ENCODE measurements around the gene PLCB1.

Gene PLCB1

DNA sequence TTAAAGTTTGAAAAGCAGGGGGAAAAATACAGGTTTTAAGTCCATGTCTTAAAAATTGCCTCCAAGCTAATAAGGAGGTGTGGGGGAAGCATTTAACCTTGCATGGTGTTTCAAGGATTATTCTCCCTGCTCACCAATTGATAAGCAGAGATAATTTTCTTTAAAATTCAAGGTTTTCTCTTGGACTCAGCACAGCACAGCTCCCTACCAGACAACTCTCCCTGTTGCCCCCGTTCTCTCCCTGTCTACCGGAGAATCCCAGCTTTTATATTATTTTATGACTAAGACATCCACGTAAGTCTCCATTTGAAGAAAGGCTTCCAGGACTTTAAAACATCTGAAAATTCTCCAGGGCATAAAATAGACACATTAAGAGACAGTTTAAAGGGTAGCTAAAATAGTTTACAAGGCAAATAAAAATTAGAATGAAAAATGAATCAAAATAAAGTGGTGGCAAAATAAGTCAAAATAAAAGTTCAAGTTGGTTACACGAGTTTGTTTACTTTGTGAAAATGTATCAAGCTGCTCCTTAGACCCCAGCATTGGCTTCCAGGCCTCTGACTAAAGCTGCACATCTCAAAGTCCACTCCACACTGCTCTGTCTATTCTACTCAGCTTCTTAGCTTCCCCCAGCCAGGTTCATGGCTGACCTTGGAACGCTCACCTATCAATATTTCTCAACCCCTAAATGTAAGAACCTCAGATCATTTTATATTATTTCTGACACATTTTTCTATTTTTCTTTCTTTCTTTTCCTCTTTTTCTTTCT lies 748.2 kb downstream of the PLCB1 start:
- no peak for TF ChIP-seq GATA2 (IDR thresholded peaks at IDR 0.05; ENCODE audit: low read depth, low read length)
- no peak for TF ChIP-seq GATA3 (IDR thresholded peaks at IDR 0.05; ENCODE audit: low read depth, low read length)

- no peak for TF ChIP-seq GATA3 (IDR thresholded peaks at IDR 0.05; ENCODE audit: low read depth, low read length)
- TF ChIP-seq GATA2 (IDR thresholded peaks at IDR 0.05; ENCODE audit: low read depth, low read length): no peak
These were observed 759.0 kb downstream of the PLCB1 start for GRCh38 chr20:8891039-8891438.

DNA sequence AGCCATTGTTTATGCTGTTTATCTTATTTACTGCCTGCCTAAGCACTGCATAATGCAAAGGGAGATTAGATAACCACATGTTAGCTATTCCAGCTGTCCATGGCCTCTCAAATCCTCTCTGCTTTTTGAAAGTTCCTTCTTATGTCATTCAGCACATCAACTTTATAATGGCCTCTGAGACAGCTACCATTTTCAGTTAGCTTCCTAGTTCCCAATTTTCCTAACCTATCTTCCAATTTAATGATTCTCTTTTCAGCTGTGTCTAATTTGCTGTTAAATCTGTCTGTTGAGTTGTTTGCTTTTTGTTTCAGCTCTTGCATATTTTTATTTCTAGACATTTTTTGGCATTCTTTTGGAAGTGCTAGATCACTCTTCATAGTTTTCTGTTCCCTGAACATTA lies 763.4 kb downstream of the PLCB1 start:
- TF ChIP-seq GATA2 (IDR thresholded peaks at IDR 0.05; ENCODE audit: low read depth, low read length): no peak
- no peak for TF ChIP-seq GATA3 (IDR thresholded peaks at IDR 0.05; ENCODE audit: low read depth, low read length)

DNA sequence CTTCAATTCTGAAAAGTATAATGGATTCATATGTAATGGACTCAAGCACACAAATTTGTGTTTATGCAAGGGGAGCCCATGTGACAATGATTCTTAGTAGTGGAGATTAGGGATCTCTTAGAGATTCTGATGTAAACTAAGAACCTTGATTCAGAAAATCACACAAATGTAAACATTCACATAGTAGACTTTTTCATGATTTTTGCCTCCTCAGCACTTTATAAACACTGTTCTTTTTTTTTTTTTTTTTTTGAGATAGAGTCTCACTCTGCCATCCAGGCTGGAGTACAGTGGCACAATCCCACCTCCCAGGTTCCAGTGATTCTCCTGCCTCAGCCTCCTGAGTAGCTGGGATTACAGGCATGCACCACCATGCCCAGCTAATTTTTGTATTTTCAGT lies 766.8 kb downstream of the PLCB1 start:
- TF ChIP-seq GATA3 (IDR thresholded peaks at IDR 0.05; ENCODE audit: low read depth, low read length): no peak
- no peak for TF ChIP-seq GATA2 (IDR thresholded peaks at IDR 0.05; ENCODE audit: low read depth, low read length)

DNA sequence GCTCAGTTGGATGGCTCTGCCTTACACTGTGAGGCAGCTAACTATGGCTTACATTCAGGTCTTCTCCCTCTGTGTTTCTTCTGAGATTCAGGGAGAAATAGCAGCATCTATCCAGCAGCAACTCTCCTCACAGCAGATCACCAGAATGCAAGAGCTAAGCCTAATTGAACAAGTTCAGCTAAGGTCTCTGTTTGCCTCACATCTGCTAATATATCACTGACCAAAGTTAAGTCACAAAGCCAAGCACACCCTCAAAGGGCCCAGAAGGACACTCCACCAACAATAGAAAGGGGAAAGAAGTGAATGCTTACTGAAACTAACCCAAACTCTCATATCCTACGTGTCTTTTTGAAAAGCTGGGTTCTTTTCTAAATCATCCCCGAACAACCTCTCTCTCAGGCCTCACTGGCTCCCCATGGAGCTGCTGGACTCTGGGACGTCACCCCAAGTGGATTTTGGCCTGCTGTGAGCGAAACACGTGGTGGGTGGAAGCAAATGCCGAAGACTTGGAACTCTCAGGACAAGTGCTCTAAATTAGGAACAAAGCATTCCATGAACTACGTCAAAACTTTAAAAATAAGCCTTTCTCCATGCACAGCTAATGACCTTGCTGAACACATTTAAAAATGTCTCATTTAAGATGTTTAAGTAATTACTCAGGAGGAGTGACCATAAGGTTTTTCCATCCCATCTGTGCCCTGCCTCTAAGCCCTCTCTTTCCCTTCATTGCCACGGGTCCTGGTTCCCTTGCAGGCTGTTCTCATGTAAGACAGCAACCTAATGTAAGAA lies 769.4 kb downstream of the PLCB1 start:
- no peak for TF ChIP-seq GATA2 (IDR thresholded peaks at IDR 0.05; ENCODE audit: low read depth, low read length)
- TF ChIP-seq GATA3 (IDR thresholded peaks at IDR 0.05; ENCODE audit: low read depth, low read length): no peak

DNA sequence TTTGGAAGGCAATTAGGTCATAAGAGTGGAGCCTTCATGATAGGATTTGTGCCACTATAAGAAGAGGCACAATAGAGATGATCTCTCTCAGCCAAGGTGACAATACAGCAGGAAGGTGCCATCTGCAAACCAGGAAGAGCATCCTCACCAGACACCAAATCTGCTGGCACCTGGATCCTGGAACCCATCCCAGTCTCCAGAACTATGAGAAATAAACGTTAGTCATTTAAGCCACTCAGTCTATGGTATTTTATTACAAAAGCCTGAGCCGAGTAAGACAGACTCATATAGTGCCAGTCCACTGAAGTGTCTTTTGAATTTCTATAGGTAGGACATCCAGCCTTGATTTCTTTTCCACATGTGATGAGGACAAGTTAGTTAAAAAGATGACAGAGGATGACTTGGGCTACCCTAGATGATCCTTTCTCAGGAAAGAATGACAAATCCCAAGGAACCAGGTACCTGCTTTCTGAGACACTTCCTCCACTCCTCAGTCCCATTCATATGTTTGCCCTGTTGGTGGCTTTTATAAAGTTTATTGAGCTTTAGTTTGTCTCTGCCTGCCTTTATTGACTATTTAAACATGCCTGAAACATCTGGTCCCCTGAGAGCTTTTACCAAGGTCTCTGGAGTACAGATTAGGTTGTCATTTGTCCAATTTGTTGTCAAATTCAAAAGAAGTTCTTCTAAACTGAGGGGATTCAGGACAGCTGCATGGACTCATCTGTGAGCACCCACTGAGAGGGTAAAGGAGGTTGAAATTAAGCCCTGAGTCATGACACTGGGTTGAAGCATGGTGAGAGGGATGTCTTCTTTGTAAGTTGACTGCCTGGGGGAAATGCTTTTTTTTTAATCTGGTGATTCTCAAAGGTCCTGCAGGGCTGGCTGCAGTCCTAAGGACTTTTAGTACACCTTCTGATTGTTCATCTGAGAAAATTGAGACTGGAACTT lies 771.9 kb downstream of the PLCB1 start:
- TF ChIP-seq GATA3 (IDR thresholded peaks at IDR 0.05; ENCODE audit: low read depth, low read length) (no peak), GATA2 (IDR thresholded peaks at IDR 0.05; ENCODE audit: low read depth, low read length) (no peak)

DNA sequence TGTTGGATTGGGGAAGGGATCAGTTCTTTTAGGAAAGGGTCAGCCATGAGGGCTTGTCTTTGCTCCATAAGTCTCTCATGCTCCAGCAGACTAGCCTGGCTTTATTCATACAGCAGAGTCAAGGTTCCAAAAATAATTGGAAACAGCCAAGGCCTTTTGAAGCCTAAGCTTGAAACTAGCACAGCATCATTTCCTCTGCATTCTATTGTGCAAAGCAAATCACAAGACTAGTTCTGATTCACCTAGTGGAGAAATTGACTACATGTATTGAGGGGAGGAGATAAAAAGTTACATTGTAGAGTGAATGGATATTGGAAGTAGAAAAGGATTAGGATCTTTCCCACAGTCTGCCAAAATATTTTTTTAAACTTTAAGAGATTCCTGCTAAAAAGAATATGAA lies 777.5 kb downstream of the PLCB1 start:
- TF ChIP-seq GATA3 (IDR thresholded peaks at IDR 0.05; ENCODE audit: low read depth, low read length): no peak
- no peak for TF ChIP-seq GATA2 (IDR thresholded peaks at IDR 0.05; ENCODE audit: low read depth, low read length)

- TF ChIP-seq GATA3 (IDR thresholded peaks at IDR 0.05; ENCODE audit: low read depth, low read length): no peak
- TF ChIP-seq GATA2 (IDR thresholded peaks at IDR 0.05; ENCODE audit: low read depth, low read length): no peak
These were observed 780.0 kb downstream of the PLCB1 start for GRCh38 chr20:8912096-8912495.

GRCh38 chr20:8912731-8913130 lies 780.7 kb downstream of the PLCB1 start:
- TF ChIP-seq GATA2 (IDR thresholded peaks at IDR 0.05; ENCODE audit: low read depth, low read length) (no peak), GATA3 (IDR thresholded peaks at IDR 0.05; ENCODE audit: low read depth, low read length) (no peak)

DNA sequence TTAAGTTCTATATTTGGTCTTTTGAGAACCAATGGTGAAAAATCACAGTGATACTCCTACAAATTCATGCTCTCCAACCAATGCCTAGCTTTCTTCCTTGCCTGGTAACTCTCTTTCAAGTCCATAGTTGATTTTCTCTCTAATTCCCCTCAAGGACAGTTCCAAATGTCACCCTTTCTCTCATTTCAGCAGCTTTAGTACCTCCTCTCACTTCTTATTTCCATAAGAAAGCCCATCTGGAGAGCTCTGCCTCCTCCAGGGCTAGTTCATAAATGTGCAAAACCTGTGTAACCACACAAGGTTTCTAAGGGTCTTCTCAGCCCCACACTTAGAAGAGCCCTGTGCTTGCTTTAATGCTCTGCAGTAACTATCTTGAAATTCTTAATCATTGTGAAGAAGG lies 781.4 kb downstream of the PLCB1 start:
- TF ChIP-seq GATA2 (IDR thresholded peaks at IDR 0.05; ENCODE audit: low read depth, low read length) (no peak), GATA3 (IDR thresholded peaks at IDR 0.05; ENCODE audit: low read depth, low read length) (no peak)

GRCh38 chr20:8914421-8914820 lies 782.4 kb downstream of the PLCB1 start:
- no peak for TF ChIP-seq GATA3 (IDR thresholded peaks at IDR 0.05; ENCODE audit: low read depth, low read length)
- TF ChIP-seq GATA2 (IDR thresholded peaks at IDR 0.05; ENCODE audit: low read depth, low read length): no peak

- no peak for TF ChIP-seq GATA3 (IDR thresholded peaks at IDR 0.05; ENCODE audit: low read depth, low read length)
- TF ChIP-seq GATA2 (IDR thresholded peaks at IDR 0.05; ENCODE audit: low read depth, low read length): no peak
These were observed 785.0 kb downstream of the PLCB1 start for GRCh38 chr20:8917084-8917483.

DNA sequence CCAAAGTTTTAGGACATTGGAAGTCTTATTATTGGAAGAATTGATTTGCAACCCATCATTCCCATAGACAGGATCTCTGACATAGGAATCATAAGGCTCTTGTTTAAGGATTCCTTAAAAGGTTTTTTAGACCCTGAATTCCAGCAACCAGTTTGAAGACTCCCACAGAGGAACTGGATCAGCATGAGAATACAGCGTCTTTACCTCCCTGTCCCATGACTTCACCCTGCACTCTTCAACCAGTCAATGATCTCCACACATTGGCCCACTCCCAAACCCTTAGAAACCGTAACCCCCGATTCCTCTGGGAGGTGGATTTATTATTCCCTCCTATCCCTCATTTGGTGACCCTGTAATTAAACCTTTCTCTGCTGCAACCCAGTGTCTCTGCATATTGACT lies 786.1 kb downstream of the PLCB1 start:
- TF ChIP-seq GATA3 (IDR thresholded peaks at IDR 0.05; ENCODE audit: low read depth, low read length): no peak

GRCh38 chr20:8924539-8924938 lies 792.5 kb downstream of the PLCB1 start:
- TF ChIP-seq GATA3 (IDR thresholded peaks at IDR 0.05; ENCODE audit: low read depth, low read length) (no peak), GATA2 (IDR thresholded peaks at IDR 0.05; ENCODE audit: low read depth, low read length) (no peak)
